HCT116 (cell line): ENCODE measurements around the gene DEPDC5. TPM values are rescaled to one million over a fixed set of nuclear protein-coding genes. Genes with fewer than 3 reads are reported as not detected.

Experiments used
- ATAC-seq: fragments of 200-7000 bp; cut with Tn5 transposase; 2 replicates; pipeline ENCODE4 v1.9.1; 2020; ENCODE audit warnings: mild to moderate bottlenecking, moderate library complexity
- BruUV-seq: library from RNA; stranded (reverse); fragments of 400-500 nt; replicated peaks from 2 replicates; lab custom pipeline; 2021; lab: Mats Ljungman, UMichigan
- CTCF ChIA-PET: fragments of 300-600 bp; sonication (Branson Sonifier 250); formaldehyde crosslinking; loops from one replicate; lab custom pipeline; 2021; ENCODE audit warnings: antibody characterized with exemption; lab: Charles Lee
- POLR2A ChIA-PET: fragments of 300-600, 350-600 bp; sonication (Branson Sonifier 250); formaldehyde crosslinking; loops from one replicate; lab custom pipeline; 2021; ENCODE audit warnings: antibody characterized with exemption; lab: Charles Lee
- RAD21 ChIA-PET, 2 experiments: fragments of 300-600 bp; sonication (Branson Sonifier 250); formaldehyde crosslinking; loops; one replicate each; lab custom pipeline; 2023; ENCODE audit warnings: low total read pairs in 2 of 2; ENCODE audit not compliant: uncharacterized antibody in 2 of 2, unreplicated experiment in 2 of 2, low non-redundant PET in 1 of 2; lab: Charles Lee
- DNase-seq: peaks from one replicate; pipeline ENCODE4 v3.0.0-alpha.2; 2010; ENCODE audit warnings: low read depth, low spot score
- H2AFZ ChIP-seq: fragments of 200-600 bp; shearing (Covaris generic), sonication (generic); 2 replicates; pipeline ENCODE4 v1.6.1; 2017; ENCODE audit warnings: low read depth, mixed run types, mixed read lengths, antibody characterized with exemption, low read length; ENCODE audit not compliant: poor library complexity, severe bottlenecking
- H3K27ac ChIP-seq: 2 replicates; pipeline ENCODE4 v1.5.1; 2012; ENCODE audit warnings: low read depth, low read length
- H3K27me3 ChIP-seq: fragments of 200-600 bp; sonication (generic); 2 replicates; pipeline ENCODE4 v1.6.1; 2016; ENCODE audit warnings: mixed run types, low read length, mixed read lengths; ENCODE audit not compliant: insufficient read depth
- H3K36me3 ChIP-seq, 2 experiments: fragments of 200-500 bp in 1 of 2; fragments of 200-600 bp in 1 of 2; sonication (Bioruptor generic) in 1 of 2; sonication (generic) in 1 of 2; 2 replicates each; pipeline versions ENCODE4 v1.5.1 to v1.6.1; 2014 to 2016; ENCODE audit warnings: low read length in 2 of 2, inconsistent platforms in 1 of 2, mixed read lengths in 1 of 2, mixed run types in 1 of 2; ENCODE audit not compliant: insufficient read depth in 2 of 2, control insufficient read depth in 1 of 2
- H3K4me1 ChIP-seq, 2 experiments: fragments of 200-600 bp in 1 of 2; sonication (generic) in 1 of 2; 2 replicates each; pipeline versions ENCODE4 v1.5.1 to v1.6.1; 2012 to 2017; ENCODE audit warnings: low read length in 2 of 2, inconsistent platforms in 1 of 2, mild to moderate bottlenecking in 1 of 2, mixed read lengths in 1 of 2, mixed run types in 1 of 2, moderate library complexity in 1 of 2; ENCODE audit not compliant: insufficient read depth in 2 of 2, control insufficient read depth in 1 of 2
- H3K4me2 ChIP-seq: fragments of 200-600 bp; sonication (generic); 2 replicates; pipeline ENCODE4 v1.6.1; 2017; ENCODE audit warnings: mixed run types, low read length, mixed read lengths
- H3K4me3 ChIP-seq, 2 experiments: fragments of 200-600 bp in 1 of 2; sonication (generic) in 1 of 2; replicated peaks in 1 of 2; 2 replicates each; pipeline ENCODE4 v1.5.1; 2011 to 2016; ENCODE audit warnings: low read length in 2 of 2, control low read depth in 1 of 2, low read depth in 1 of 2, mild to moderate bottlenecking in 1 of 2, mixed read lengths in 1 of 2, mixed run types in 1 of 2
- H3K79me2 ChIP-seq: fragments of 200-600 bp; sonication (generic); 2 replicates; pipeline ENCODE4 v1.6.1; 2017; ENCODE audit warnings: mild to moderate bottlenecking, mixed run types, low read length, moderate library complexity, mixed read lengths; ENCODE audit not compliant: insufficient read depth
- H3K9ac ChIP-seq: fragments of 200-600 bp; sonication (generic); 2 replicates; pipeline ENCODE4 v1.6.1; 2016; ENCODE audit warnings: low read length, mixed read lengths
- H3K9me2 ChIP-seq: fragments of 200-600 bp; sonication (generic), shearing (Covaris generic); 2 replicates; pipeline ENCODE4 v1.6.1; 2017; ENCODE audit warnings: mixed run types, mild to moderate bottlenecking, moderate library complexity; ENCODE audit not compliant: insufficient read depth
- H3K9me3 ChIP-seq, 2 experiments: fragments of 200-500 bp in 1 of 2; fragments of 200-600 bp in 1 of 2; sonication (Bioruptor generic) in 1 of 2; sonication (generic) in 1 of 2; 2 replicates each; pipeline ENCODE4 v1.6.1; 2014 to 2017; ENCODE audit warnings: low read length in 2 of 2, mixed read lengths in 2 of 2, inconsistent platforms in 1 of 2, low read depth in 1 of 2, mild to moderate bottlenecking in 1 of 2, mixed run types in 1 of 2, moderate library complexity in 1 of 2; ENCODE audit not compliant: control insufficient read depth in 1 of 2, insufficient read depth in 1 of 2
- H4K20me1 ChIP-seq: fragments of 200-600 bp; sonication (generic), shearing (Covaris generic); 2 replicates; pipeline ENCODE4 v1.6.1; 2017; ENCODE audit warnings: mixed run types, mild to moderate bottlenecking, moderate library complexity; ENCODE audit not compliant: insufficient read depth
- ATF3 ChIP-seq: IDR thresholded peaks from 2 replicates; pipeline ENCODE4 v1.6.1; 2012
- CEBPB ChIP-seq: IDR thresholded peaks from 2 replicates; pipeline ENCODE4 v1.6.1; 2012; ENCODE audit warnings: low read depth
- ELF1 ChIP-seq: IDR thresholded peaks from 2 replicates; pipeline ENCODE4 v1.6.1; 2012; ENCODE audit warnings: low read depth, borderline replicate concordance
- EZH2 ChIP-seq: fragments of 200-600 bp; sonication (generic); IDR thresholded peaks from 2 replicates; pipeline ENCODE4 v1.6.1; 2017; ENCODE audit warnings: antibody characterized with exemption, mixed run types
- FOSL1 ChIP-seq: IDR thresholded peaks from 2 replicates; pipeline ENCODE4 v1.6.1; 2012; ENCODE audit warnings: low read depth
- MAX ChIP-seq: IDR thresholded peaks from 2 replicates; pipeline ENCODE4 v1.6.1; 2012
- SP1 ChIP-seq: IDR thresholded peaks from 2 replicates; pipeline ENCODE4 v1.6.1; 2012; ENCODE audit warnings: low read depth
- ZNF274 ChIP-seq: fragments of 200-500 bp; sonication (Bioruptor generic); IDR thresholded peaks from 2 replicates; pipeline ENCODE4 v1.6.1; 2014; ENCODE audit warnings: mild to moderate bottlenecking, low read depth, low read length, inconsistent platforms
- intact Hi-C: fragments of 100-400 bp; cut with micrococcal nuclease; formaldehyde crosslinking; loops from 2 replicates; pipeline ENCODE4 v1.10.0; 2022
- total RNA-seq: library from RNA; stranded (reverse); gene quantifications from one replicate; pipeline ENCODE4 v1.2.1, GENCODE V29; 2021; ENCODE audit not compliant: unreplicated experiment

The DEPDC5 gene
- total RNA-seq, 1 experiment from 2014 or later: 35.0 TPM

GRCh38 chr22:31898926-31899325 lies 145.1 kb downstream of the DEPDC5 start:
- intact Hi-C loops: no loop called here
- Histone ChIP-seq H3K4me1 (no peaks in the 10 kb centered on the region), H3K79me2 (no peaks in the 10 kb centered on the region), H3K36me3 (peaks cover 4 to 15% of the 10 kb centered on the region in 2 experiments; a peak in 3 of 4 replicates), H3K4me2 (no peak overlapping the region), H3K27me3 (no peaks in the 10 kb centered on the region), H4K20me1 (no peaks in the 10 kb centered on the region), H3K9ac (no peak overlapping the region), H2AFZ (no peak overlapping the region), H3K9me2 (no peaks in the 10 kb centered on the region), H3K9me3 (no peaks in the 10 kb centered on the region), H3K27ac (no peak overlapping the region), H3K4me3 (no peak overlapping the region)
- ChIA-PET RAD21 (no interaction called here), POLR2A (no interaction called here), CTCF (no interaction called here)
- no TSS peak for BruUV-seq
- TF ChIP-seq CEBPB: no peak
- no peak for TF ChIP-seq SP1
- no peak for TF ChIP-seq ELF1
- no peak for TF ChIP-seq ATF3
- DNase-seq (no peak), ATAC-seq (no peak)

- POLR2A ChIA-PET: no interaction called here
- Histone ChIP-seq H3K9me3 (no peaks in the 10 kb centered on the region), H3K4me2 (no peak overlapping the region), H3K4me3 (no peak overlapping the region), H2AFZ (no peak overlapping the region), H3K9me2 (no peaks in the 10 kb centered on the region), H3K9ac (no peak overlapping the region), H3K4me1 (no peaks in the 10 kb centered on the region), H3K79me2 (no peaks in the 10 kb centered on the region), H3K27ac (no peak overlapping the region), H3K36me3 (peaks cover 4 to 11% of the 10 kb centered on the region in 2 experiments; a peak in 3 of 4 replicates), H3K27me3 (no peaks in the 10 kb centered on the region), H4K20me1 (no peaks in the 10 kb centered on the region)
- CTCF ChIA-PET: no interaction called here
- ATAC-seq (no peak), DNase-seq (no peak)
- RAD21 ChIA-PET: no interaction called here
- no peak for TF ChIP-seq FOSL1
- no peak for TF ChIP-seq ZNF274
- no peak for TF ChIP-seq EZH2
- TF ChIP-seq MAX: no peak
- BruUV-seq: no TSS peak
- intact Hi-C loops: no loop called here
Observed at GRCh38 chr22:31899669-31900068, 145.8 kb downstream of the DEPDC5 start.
